NAMALWA (cell line): ENCODE results near the gene SREK1IP1.
"Not testable (repeated sequence)": the region's sequence is repeated elsewhere in the genome, so short reads cannot be mapped to it uniquely, and the experiment has no call there.

Source experiments
- DNase-seq: peaks from one replicate; pipeline ENCODE4 v3.0.0-alpha.2; 2015; ENCODE audit warnings: low spot score

SREK1IP1 gene

GRCh38 chr5:64763948-64764503 lies 4.5 kb downstream of the SREK1IP1 start:
- no peak for DNase-seq

- no peak for DNase-seq
Measured at GRCh38 chr5:64759960-64760660, 8.4 kb downstream of the SREK1IP1 start.

- no peak for DNase-seq
Measured at GRCh38 chr5:64758901-64759300, 9.6 kb downstream of the SREK1IP1 start.

- no peak for DNase-seq
Measured at GRCh38 chr5:64754066-64754465, 14.4 kb downstream of the SREK1IP1 start.

GRCh38 chr5:64749385-64749784 lies 19.1 kb downstream of the SREK1IP1 start:
- DNase-seq = no peak

GRCh38 chr5:64746446-64746845 lies 22.0 kb downstream of the SREK1IP1 start:
- DNase-seq = no peak

GRCh38 chr5:64744914-64745313 lies 23.6 kb downstream of the SREK1IP1 start:
- no peak for DNase-seq

GRCh38 chr5:64742821-64743220 lies 25.7 kb downstream of the SREK1IP1 start:
- no peak for DNase-seq

GRCh38 chr5:64742411-64742810 lies 26.1 kb downstream of the SREK1IP1 start:
- no peak for DNase-seq

- no peak for DNase-seq
Measured at GRCh38 chr5:64727150-64727549, 41.3 kb downstream of the SREK1IP1 start.

- no peak for DNase-seq
Measured at GRCh38 chr5:64722588-64722987, 45.9 kb downstream of the SREK1IP1 start.

- not testable (repeated sequence) for DNase-seq
Measured at GRCh38 chr5:64714495-64714894, 54.0 kb downstream of the SREK1IP1 start.

GRCh38 chr5:64707191-64707590 lies 61.3 kb downstream of the SREK1IP1 start:
- no peak for DNase-seq

- DNase-seq = not testable (repeated sequence)
Measured at GRCh38 chr5:64706074-64706473, 62.4 kb downstream of the SREK1IP1 start.

GRCh38 chr5:64700765-64701164 lies 67.7 kb downstream of the SREK1IP1 start:
- DNase-seq = no peak

- DNase-seq = not testable (repeated sequence)
Measured at GRCh38 chr5:64696414-64696813, 72.1 kb downstream of the SREK1IP1 start.

GRCh38 chr5:64693636-64694035 lies 74.9 kb downstream of the SREK1IP1 start:
- no peak for DNase-seq

- no peak for DNase-seq
Measured at GRCh38 chr5:64691291-64691690, 77.2 kb downstream of the SREK1IP1 start.

GRCh38 chr5:64690417-64691151 lies 77.9 kb downstream of the SREK1IP1 start, which contains the start of gene SHISAL2B:
TSS of gene SHISAL2B (plus strand) at chr5:64690503. CDS start at chr5:64690624, 121 bp downstream.
- no peak for DNase-seq

- DNase-seq = no peak
Measured at GRCh38 chr5:64690104-64690416, 78.4 kb downstream of the SREK1IP1 start.

- no peak for DNase-seq
Measured at GRCh38 chr5:64688965-64689364, 79.5 kb downstream of the SREK1IP1 start.

GRCh38 chr5:64688391-64688790 lies 80.1 kb downstream of the SREK1IP1 start:
- DNase-seq = no peak

- no peak for DNase-seq
Measured at GRCh38 chr5:64685866-64686265, 82.6 kb downstream of the SREK1IP1 start.
